GM12878 (cell line): ENCODE measurements around the gene NPL. TPM values are rescaled to one million over a fixed set of nuclear protein-coding genes. Genes with fewer than 3 reads are reported as not detected.

Source experiments
- ATAC-seq: fragments of 200-7000 bp; cut with Tn5 transposase; 3 replicates; pipeline ENCODE4 v1.9.1; 2020; ENCODE audit warnings: mild to moderate bottlenecking, moderate library complexity
- BruUV-seq: library from RNA; stranded (reverse); fragments of 400-500 nt; replicated peaks from 2 replicates; lab custom pipeline; 2021; lab: Mats Ljungman, UMichigan
- CTCF ChIA-PET: fragments of 300-600 bp; sonication (Branson Sonifier 250); formaldehyde crosslinking; extraction: SDS; loops from one replicate; lab custom pipeline; 2021; ENCODE audit warnings: inconsistent platforms; lab: Yijun Ruan, JAX
- POLR2A ChIA-PET: fragments of 350-600 bp; formaldehyde crosslinking; extraction: SDS; loops from one replicate; lab custom pipeline; 2021; ENCODE audit warnings: inconsistent platforms; lab: Charles Lee
- RAD21 ChIA-PET: fragments of 300-600 bp; sonication (Branson Sonifier 250); formaldehyde crosslinking; loops from one replicate; lab custom pipeline; 2023; ENCODE audit warnings: antibody characterized with exemption; ENCODE audit not compliant: unreplicated experiment; lab: Charles Lee
- SMC1A ChIA-PET: fragments of 300-600 bp; sonication (Branson Sonifier 250); formaldehyde crosslinking; loops from one replicate; lab custom pipeline; 2023; ENCODE audit not compliant: unreplicated experiment, uncharacterized antibody; lab: Charles Lee
- DNase-seq: peaks from one replicate; pipeline ENCODE4 v3.0.0-alpha.2; 2011; ENCODE audit warnings: low read depth, low spot score
- FAIRE-seq: peaks from 3 replicates; lab custom pipeline; 2011; peaks lifted over from hg19 to GRCh38; lab: Jason Lieb, UNC
- H2AFZ ChIP-seq: 2 replicates; pipeline ENCODE4 v1.6.0; 2011; ENCODE audit warnings: low read depth, low read length, control low read depth; ENCODE audit not compliant: control insufficient read depth
- H3K27ac ChIP-seq: 2 replicates; pipeline ENCODE4 v1.5.1; 2011; ENCODE audit warnings: control low read depth; ENCODE audit not compliant: control insufficient read depth, insufficient read depth
- H3K27me3 ChIP-seq, 2 experiments: replicated peaks in 1 of 2; 2 replicates each; pipeline versions ENCODE4 v1.6.0 to v1.6.1; 2011; ENCODE audit warnings: low read length in 1 of 2; ENCODE audit not compliant: control insufficient read depth in 2 of 2, insufficient read depth in 2 of 2
- H3K36me3 ChIP-seq, 2 experiments: 2 replicates each; pipeline ENCODE4 v1.5.1; 2011; ENCODE audit warnings: low read length in 1 of 2; ENCODE audit not compliant: control insufficient read depth in 2 of 2, insufficient read depth in 2 of 2
- H3K4me1 ChIP-seq: 2 replicates; pipeline ENCODE4 v1.6.1; 2011; ENCODE audit warnings: mild to moderate bottlenecking, low read length, moderate library complexity, mixed read lengths; ENCODE audit not compliant: control insufficient read depth, insufficient read depth
- H3K4me2 ChIP-seq: 2 replicates; pipeline ENCODE4 v1.6.0; 2011; ENCODE audit warnings: control low read depth; ENCODE audit not compliant: control insufficient read depth, insufficient read depth
- H3K4me3 ChIP-seq: fragments of 200-600 bp; sonication (generic); 2 replicates; pipeline ENCODE4 v1.5.1; 2016
- H3K79me2 ChIP-seq: 2 replicates; pipeline ENCODE4 v1.6.0; 2011; ENCODE audit warnings: low read length; ENCODE audit not compliant: control insufficient read depth, insufficient read depth
- H3K9ac ChIP-seq: 2 replicates; pipeline ENCODE4 v1.8.0; 2011; ENCODE audit warnings: low read length, control low read depth, mixed read lengths; ENCODE audit not compliant: control insufficient read depth, insufficient read depth
- H3K9me3 ChIP-seq: replicated peaks from 3 replicates; pipeline ENCODE4 v1.5.1; 2011; ENCODE audit warnings: mild to moderate bottlenecking, low read length; ENCODE audit not compliant: control insufficient read depth, insufficient read depth
- H4K20me1 ChIP-seq: 2 replicates; pipeline ENCODE4 v1.6.0; 2011; ENCODE audit not compliant: control insufficient read depth, insufficient read depth
- BMI1 ChIP-seq: fragments of 450-650 bp; IDR thresholded peaks from 2 replicates; pipeline ENCODE4 v1.6.1; 2016; ENCODE audit warnings: mild to moderate bottlenecking, moderate library complexity, borderline replicate concordance
- KLF5 ChIP-seq: fragments of 450-650 bp; IDR thresholded peaks from 2 replicates; pipeline ENCODE4 v1.6.1; 2014; ENCODE audit warnings: mild to moderate bottlenecking; ENCODE audit not compliant: partially characterized antibody
- MXI1 ChIP-seq: fragments of 150-350 bp; IDR thresholded peaks from 2 replicates; pipeline ENCODE4 v1.6.1; 2011; ENCODE audit warnings: low read depth, mild to moderate bottlenecking, inconsistent platforms, low read length, improper control_type of control experiment
- NR2C1 ChIP-seq: fragments of 450-650 bp; IDR thresholded peaks from 2 replicates; pipeline ENCODE4 v1.6.1; 2017; ENCODE audit warnings: antibody characterized with exemption, mild to moderate bottlenecking, moderate library complexity
- PAX8 ChIP-seq: fragments of 450-650 bp; IDR thresholded peaks from 2 replicates; pipeline ENCODE4 v1.6.1; 2017; ENCODE audit warnings: mild to moderate bottlenecking, moderate library complexity
- SIN3A ChIP-seq: IDR thresholded peaks from 2 replicates; pipeline ENCODE4 v1.6.1; 2012; ENCODE audit warnings: low read depth, low read length, improper control_type of control experiment
- SMAD5 ChIP-seq: IDR thresholded peaks from 2 replicates; pipeline ENCODE4 v1.6.1; 2016; ENCODE audit warnings: antibody characterized with exemption, low read depth
- SMC3 ChIP-seq: IDR thresholded peaks from 2 replicates; pipeline ENCODE4 v1.6.1; 2011; ENCODE audit warnings: low read length, improper control_type of control experiment, borderline replicate concordance
- SUPT20H ChIP-seq: IDR thresholded peaks from 2 replicates; pipeline ENCODE4 v1.6.1; 2011; ENCODE audit warnings: low read depth, mild to moderate bottlenecking, low read length, moderate library complexity, borderline replicate concordance; ENCODE audit not compliant: control insufficient read depth
- ZSCAN29 ChIP-seq: fragments of 450-650 bp; IDR thresholded peaks from 2 replicates; pipeline ENCODE4 v1.6.1; 2017; ENCODE audit warnings: mild to moderate bottlenecking, moderate library complexity
- in situ Hi-C: fragments of 300-500 bp; cut with MboI; formaldehyde crosslinking; loops from 9 replicates; pipeline ENCODE4 v1.14.3; 2018; ENCODE audit warnings: mixed read lengths
- intact Hi-C: fragments of 100-400 bp; cut with micrococcal nuclease; formaldehyde crosslinking; loops from one replicate; pipeline ENCODE4 v1.14.2; 2022; ENCODE audit not compliant: unreplicated experiment
- polyA plus RNA-seq, 11 experiments: library from polyadenylated mRNA; depleted of rRNA in 4 of 11; unstranded in 6 of 11; stranded (reverse) in 5 of 11; fragments of >200 nt; fragmentation: Nextera tagmentation in 4 of 11; fragmentation: Illumina TruSeq in 1 of 11; extraction: Ambion mirVana in 4 of 11; extraction: Trizol in 1 of 11; gene quantifications; 1 replicate in 1 of 11; 2 replicates in 10 of 11; pipeline versions ENCODE4 v1.2.1 to v1.2.3, GENCODE V29; 2011 to 2016; ENCODE audit warnings: inconsistent platforms in 2 of 11, missing spikeins in 2 of 11, low read depth in 1 of 11
- total RNA-seq, 4 experiments: library from RNA; depleted of rRNA in 3 of 4; stranded (reverse); fragments of >200 nt in 3 of 4; fragmentation: Illumina TruSeq in 1 of 4; extraction: Trizol in 1 of 4; gene quantifications; 2 replicates each; pipeline versions ENCODE4 v1.2.1 to v1.2.3, GENCODE V29; 2013 to 2021
- TF ChIP-seq, protein P1 (sequence below): fragments of 150-350 bp; IDR thresholded peaks from 2 replicates; pipeline ENCODE4 v1.6.1; 2016; ENCODE audit warnings: low read depth, low read length

Gene NPL
- total and polyA plus RNA-seq, 10 of the 15 experiments (the other 5 are each of a cell fraction or from before 2014, with no cell fraction given) = 5.3 to 19.2 (median 10.0) TPM

DNA sequence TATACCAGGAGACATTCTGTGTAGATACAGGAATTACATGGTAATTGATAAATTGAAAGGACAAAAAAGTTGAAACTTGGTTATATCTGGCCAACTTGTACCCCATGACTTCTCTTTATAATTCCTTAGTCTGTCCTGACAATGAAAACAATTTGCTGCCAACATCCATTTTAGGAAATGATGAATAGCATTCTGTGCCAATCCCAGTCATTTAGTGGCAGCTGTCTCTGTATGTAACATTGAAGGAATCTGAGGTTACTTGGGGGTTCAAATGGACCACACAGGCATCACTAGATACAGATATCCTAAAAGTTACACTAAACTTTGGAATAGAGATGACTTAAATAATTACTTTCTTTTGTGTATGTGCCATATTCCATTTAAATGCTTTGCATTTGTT lies 87.8 kb downstream of the NPL start:
- no peak for DNase-seq
- BruUV-seq = no TSS peak
- ChIA-PET POLR2A (no interaction called here), RAD21 (no interaction called here), CTCF (no interaction called here), SMC1A (interaction anchor here (0.6 kb wide), 1 partner anchor 32 kb away, joined by 3 read pairs; no protein-coding TSS in a partner anchor)
- in situ Hi-C loops (no loop called here), intact Hi-C loops (no loop called here)
- Histone ChIP-seq H3K4me3 (no peak overlapping the region), H3K27ac (no peak overlapping the region), H3K36me3 (peaks cover 16 to 66% of the 10 kb centered on the region in 2 experiments), H3K27me3 (no peaks in the 10 kb centered on the region), H3K9ac (no peak overlapping the region), H3K4me1 (no peaks in the 10 kb centered on the region), H4K20me1 (no peaks in the 10 kb centered on the region), H2AFZ (no peak overlapping the region), H3K9me3 (no peaks in the 10 kb centered on the region), H3K79me2 (no peaks in the 10 kb centered on the region), H3K4me2 (no peak overlapping the region)
- ATAC-seq = no peak
- no peak for FAIRE-seq
- TF ChIP-seq KLF5 (no peak), BMI1 (no peak), MXI1 (no peak), SMAD5 (no peak), SIN3A (no peak), ZSCAN29 (no peak), SMC3 (no peak), PAX8 (no peak), NR2C1 (no peak), SUPT20H (no peak)
- TF ChIP-seq, protein P1, sequence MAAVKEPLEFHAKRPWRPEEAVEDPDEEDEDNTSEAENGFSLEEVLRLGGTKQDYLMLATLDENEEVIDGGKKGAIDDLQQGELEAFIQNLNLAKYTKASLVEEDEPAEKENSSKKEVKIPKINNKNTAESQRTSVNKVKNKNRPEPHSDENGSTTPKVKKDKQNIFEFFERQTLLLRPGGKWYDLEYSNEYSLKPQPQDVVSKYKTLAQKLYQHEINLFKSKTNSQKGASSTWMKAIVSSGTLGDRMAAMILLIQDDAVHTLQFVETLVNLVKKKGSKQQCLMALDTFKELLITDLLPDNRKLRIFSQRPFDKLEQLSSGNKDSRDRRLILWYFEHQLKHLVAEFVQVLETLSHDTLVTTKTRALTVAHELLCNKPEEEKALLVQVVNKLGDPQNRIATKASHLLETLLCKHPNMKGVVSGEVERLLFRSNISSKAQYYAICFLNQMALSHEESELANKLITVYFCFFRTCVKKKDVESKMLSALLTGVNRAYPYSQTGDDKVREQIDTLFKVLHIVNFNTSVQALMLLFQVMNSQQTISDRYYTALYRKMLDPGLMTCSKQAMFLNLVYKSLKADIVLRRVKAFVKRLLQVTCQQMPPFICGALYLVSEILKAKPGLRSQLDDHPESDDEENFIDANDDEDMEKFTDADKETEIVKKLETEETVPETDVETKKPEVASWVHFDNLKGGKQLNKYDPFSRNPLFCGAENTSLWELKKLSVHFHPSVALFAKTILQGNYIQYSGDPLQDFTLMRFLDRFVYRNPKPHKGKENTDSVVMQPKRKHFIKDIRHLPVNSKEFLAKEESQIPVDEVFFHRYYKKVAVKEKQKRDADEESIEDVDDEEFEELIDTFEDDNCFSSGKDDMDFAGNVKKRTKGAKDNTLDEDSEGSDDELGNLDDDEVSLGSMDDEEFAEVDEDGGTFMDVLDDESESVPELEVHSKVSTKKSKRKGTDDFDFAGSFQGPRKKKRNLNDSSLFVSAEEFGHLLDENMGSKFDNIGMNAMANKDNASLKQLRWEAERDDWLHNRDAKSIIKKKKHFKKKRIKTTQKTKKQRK = no peak
